HepG2 (cell line): ENCODE data around the gene CCDC74A.
"Not testable (repeated sequence)": the region's sequence is repeated elsewhere in the genome, so short reads cannot be mapped to it uniquely, and the experiment has no call there.

Experiments
- ATF7 ChIP-seq, 2 experiments: fragments of 450-650 bp in 1 of 2; sonication (generic) in 1 of 2; formaldehyde crosslinking in 1 of 2; IDR thresholded peaks; 2 replicates each; pipeline versions ENCODE4 v1.4.0 to v1.6.1; 2016 to 2020; ENCODE audit warnings: antibody characterized with exemption in 1 of 2, mild to moderate bottlenecking in 1 of 2, missing genetic modification reagents in 1 of 2
- EZH2 ChIP-seq: conservative IDR thresholded peaks from 2 replicates; pipeline ENCODE4 v1.6.1; 2012; ENCODE audit warnings: mild to moderate bottlenecking, low read depth, low read length, moderate library complexity
- FOXA1 ChIP-seq, 2 experiments: fragments of 450-650 bp in 1 of 2; sonication (generic) in 1 of 2; formaldehyde crosslinking in 1 of 2; IDR thresholded peaks; 2 replicates each; pipeline versions ENCODE4 v1.4.0 to v1.6.1; 2016 to 2020; ENCODE audit warnings: missing genetic modification reagents in 1 of 2
- FOXP1 ChIP-seq, 2 experiments: fragments of 450-650 bp in 1 of 2; IDR thresholded peaks; 2 replicates each; pipeline ENCODE4 v1.6.1; 2017 to 2018; ENCODE audit warnings: antibody characterized with exemption in 1 of 2
- PAWR ChIP-seq: sonication (generic); formaldehyde crosslinking; IDR thresholded peaks from 2 replicates; pipeline ENCODE4 v1.4.0; 2020; ENCODE audit warnings: missing genetic modification reagents, mild to moderate bottlenecking, borderline replicate concordance
- ZBTB34 ChIP-seq: sonication (generic); formaldehyde crosslinking; IDR thresholded peaks from 2 replicates; pipeline ENCODE4 v1.8.0; 2022; ENCODE audit warnings: mild to moderate bottlenecking, missing genetic modification reagents
- ZBTB43 ChIP-seq: sonication (generic); formaldehyde crosslinking; conservative IDR thresholded peaks from 2 replicates; pipeline ENCODE4 v1.4.0; 2020; ENCODE audit warnings: missing genetic modification reagents
- ZEB1 ChIP-seq: IDR thresholded peaks from 2 replicates; pipeline ENCODE4 v1.6.1; 2012; ENCODE audit warnings: mild to moderate bottlenecking, low read depth, inconsistent platforms; ENCODE audit not compliant: insufficient replicate concordance
- ZNF160 ChIP-seq: sonication (generic); formaldehyde crosslinking; IDR thresholded peaks from 2 replicates; pipeline ENCODE4 v1.8.0; 2022; ENCODE audit warnings: mild to moderate bottlenecking, inconsistent platforms, missing genetic modification reagents
- ZNF207 ChIP-seq: fragments of 450-650 bp; IDR thresholded peaks from 2 replicates; pipeline ENCODE4 v1.6.1; 2016; ENCODE audit warnings: antibody characterized with exemption, borderline replicate concordance
- ZNF24 ChIP-seq: fragments of 450-650 bp; IDR thresholded peaks from 2 replicates; pipeline ENCODE4 v1.6.1; 2017; ENCODE audit warnings: antibody characterized with exemption, mild to moderate bottlenecking
- TF ChIP-seq, protein P1 (sequence below): sonication (generic); formaldehyde crosslinking; IDR thresholded peaks from 2 replicates; pipeline ENCODE4 v1.4.0; 2020; ENCODE audit warnings: missing genetic modification reagents
- TF ChIP-seq, protein P2 (sequence below): sonication (generic); formaldehyde crosslinking; IDR thresholded peaks from 2 replicates; pipeline ENCODE4 v1.5.0; 2020; ENCODE audit warnings: mild to moderate bottlenecking, missing genetic modification reagents, moderate library complexity
- TF ChIP-seq, protein P3 (sequence below): sonication (generic); formaldehyde crosslinking; conservative IDR thresholded peaks from 2 replicates; pipeline ENCODE4 v1.4.0; 2020; ENCODE audit warnings: missing genetic modification reagents

DNA sequence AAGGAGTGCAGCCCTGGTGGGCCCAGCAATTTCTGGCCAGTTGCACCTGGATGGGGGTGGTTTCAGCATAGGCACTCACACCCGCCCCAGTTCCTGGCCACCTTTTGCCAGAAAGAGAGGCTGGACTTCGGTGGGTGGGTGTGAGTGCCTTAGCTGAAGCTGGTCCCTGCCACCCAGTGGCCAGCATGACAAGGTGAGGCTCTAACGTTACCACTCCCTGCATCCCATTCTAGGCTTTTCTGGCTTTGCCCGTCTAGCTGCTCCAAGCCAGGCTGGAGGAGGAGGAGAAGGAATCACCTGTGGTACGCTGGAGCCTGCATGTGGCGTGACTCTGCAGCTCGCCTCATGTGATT, 17.1 kb downstream of the CCDC74A start:
- TF ChIP-seq PAWR (CRISPR knock-in tag); FOXA1 (IDR thresholded peaks at IDR 0.05); FOXA1 (CRISPR knock-in tag; IDR thresholded peaks at IDR 0.05); ZBTB34 (CRISPR knock-in tag); ATF7 (IDR thresholded peaks at IDR 0.05); ATF7 (CRISPR knock-in tag; IDR thresholded peaks at IDR 0.05); ZNF24; ZBTB43; ZNF207; FOXP1 (IDR thresholded peaks at IDR 0.05); FOXP1 (CRISPR knock-in tag; IDR thresholded peaks at IDR 0.05); EZH2; ZEB1; ZNF160 (CRISPR knock-in tag): not testable (repeated sequence)
- TF ChIP-seq, protein P1, sequence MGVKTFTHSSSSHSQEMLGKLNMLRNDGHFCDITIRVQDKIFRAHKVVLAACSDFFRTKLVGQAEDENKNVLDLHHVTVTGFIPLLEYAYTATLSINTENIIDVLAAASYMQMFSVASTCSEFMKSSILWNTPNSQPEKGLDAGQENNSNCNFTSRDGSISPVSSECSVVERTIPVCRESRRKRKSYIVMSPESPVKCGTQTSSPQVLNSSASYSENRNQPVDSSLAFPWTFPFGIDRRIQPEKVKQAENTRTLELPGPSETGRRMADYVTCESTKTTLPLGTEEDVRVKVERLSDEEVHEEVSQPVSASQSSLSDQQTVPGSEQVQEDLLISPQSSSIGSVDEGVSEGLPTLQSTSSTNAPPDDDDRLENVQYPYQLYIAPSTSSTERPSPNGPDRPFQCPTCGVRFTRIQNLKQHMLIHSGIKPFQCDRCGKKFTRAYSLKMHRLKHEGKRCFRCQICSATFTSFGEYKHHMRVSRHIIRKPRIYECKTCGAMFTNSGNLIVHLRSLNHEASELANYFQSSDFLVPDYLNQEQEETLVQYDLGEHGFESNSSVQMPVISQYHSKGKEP (CRISPR knock-in tag): not testable (repeated sequence)
- TF ChIP-seq, protein P2, sequence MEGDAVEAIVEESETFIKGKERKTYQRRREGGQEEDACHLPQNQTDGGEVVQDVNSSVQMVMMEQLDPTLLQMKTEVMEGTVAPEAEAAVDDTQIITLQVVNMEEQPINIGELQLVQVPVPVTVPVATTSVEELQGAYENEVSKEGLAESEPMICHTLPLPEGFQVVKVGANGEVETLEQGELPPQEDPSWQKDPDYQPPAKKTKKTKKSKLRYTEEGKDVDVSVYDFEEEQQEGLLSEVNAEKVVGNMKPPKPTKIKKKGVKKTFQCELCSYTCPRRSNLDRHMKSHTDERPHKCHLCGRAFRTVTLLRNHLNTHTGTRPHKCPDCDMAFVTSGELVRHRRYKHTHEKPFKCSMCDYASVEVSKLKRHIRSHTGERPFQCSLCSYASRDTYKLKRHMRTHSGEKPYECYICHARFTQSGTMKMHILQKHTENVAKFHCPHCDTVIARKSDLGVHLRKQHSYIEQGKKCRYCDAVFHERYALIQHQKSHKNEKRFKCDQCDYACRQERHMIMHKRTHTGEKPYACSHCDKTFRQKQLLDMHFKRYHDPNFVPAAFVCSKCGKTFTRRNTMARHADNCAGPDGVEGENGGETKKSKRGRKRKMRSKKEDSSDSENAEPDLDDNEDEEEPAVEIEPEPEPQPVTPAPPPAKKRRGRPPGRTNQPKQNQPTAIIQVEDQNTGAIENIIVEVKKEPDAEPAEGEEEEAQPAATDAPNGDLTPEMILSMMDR (CRISPR knock-in tag): not testable (repeated sequence)
- TF ChIP-seq, protein P3, sequence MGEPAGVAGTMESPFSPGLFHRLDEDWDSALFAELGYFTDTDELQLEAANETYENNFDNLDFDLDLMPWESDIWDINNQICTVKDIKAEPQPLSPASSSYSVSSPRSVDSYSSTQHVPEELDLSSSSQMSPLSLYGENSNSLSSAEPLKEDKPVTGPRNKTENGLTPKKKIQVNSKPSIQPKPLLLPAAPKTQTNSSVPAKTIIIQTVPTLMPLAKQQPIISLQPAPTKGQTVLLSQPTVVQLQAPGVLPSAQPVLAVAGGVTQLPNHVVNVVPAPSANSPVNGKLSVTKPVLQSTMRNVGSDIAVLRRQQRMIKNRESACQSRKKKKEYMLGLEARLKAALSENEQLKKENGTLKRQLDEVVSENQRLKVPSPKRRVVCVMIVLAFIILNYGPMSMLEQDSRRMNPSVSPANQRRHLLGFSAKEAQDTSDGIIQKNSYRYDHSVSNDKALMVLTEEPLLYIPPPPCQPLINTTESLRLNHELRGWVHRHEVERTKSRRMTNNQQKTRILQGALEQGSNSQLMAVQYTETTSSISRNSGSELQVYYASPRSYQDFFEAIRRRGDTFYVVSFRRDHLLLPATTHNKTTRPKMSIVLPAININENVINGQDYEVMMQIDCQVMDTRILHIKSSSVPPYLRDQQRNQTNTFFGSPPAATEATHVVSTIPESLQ (CRISPR knock-in tag): not testable (repeated sequence)
